Astrocyte (in vitro differentiated cells and primary cell): ENCODE data around the gene ESRRA.

Experiments used
- EZH2 ChIP-seq: IDR thresholded peaks from 2 replicates; pipeline ENCODE4 v1.6.1; 2012; ENCODE audit warnings: mild to moderate bottlenecking, low read length, inconsistent platforms; ENCODE audit not compliant: insufficient read depth
- TF ChIP-seq, protein P1 (sequence below): IDR thresholded peaks from 2 replicates; pipeline ENCODE4 v1.5.1; 2011; ENCODE audit warnings: low read depth, mild to moderate bottlenecking, inconsistent platforms, low read length, moderate library complexity; ENCODE audit not compliant: insufficient read depth

- TF ChIP-seq, protein P1, sequence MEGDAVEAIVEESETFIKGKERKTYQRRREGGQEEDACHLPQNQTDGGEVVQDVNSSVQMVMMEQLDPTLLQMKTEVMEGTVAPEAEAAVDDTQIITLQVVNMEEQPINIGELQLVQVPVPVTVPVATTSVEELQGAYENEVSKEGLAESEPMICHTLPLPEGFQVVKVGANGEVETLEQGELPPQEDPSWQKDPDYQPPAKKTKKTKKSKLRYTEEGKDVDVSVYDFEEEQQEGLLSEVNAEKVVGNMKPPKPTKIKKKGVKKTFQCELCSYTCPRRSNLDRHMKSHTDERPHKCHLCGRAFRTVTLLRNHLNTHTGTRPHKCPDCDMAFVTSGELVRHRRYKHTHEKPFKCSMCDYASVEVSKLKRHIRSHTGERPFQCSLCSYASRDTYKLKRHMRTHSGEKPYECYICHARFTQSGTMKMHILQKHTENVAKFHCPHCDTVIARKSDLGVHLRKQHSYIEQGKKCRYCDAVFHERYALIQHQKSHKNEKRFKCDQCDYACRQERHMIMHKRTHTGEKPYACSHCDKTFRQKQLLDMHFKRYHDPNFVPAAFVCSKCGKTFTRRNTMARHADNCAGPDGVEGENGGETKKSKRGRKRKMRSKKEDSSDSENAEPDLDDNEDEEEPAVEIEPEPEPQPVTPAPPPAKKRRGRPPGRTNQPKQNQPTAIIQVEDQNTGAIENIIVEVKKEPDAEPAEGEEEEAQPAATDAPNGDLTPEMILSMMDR = no peak
- TF ChIP-seq EZH2 = no peak
Observed at GRCh38 chr11:64362339-64362738, 57.0 kb downstream of the ESRRA start.
